Neural cell (in vitro differentiated cells): Measurements from ENCODE around the gene VASH1. TPM values are rescaled to one million over a fixed set of nuclear protein-coding genes. Genes with fewer than 3 reads are reported as not detected.

Experiments
- H2AFZ ChIP-seq: fragments of 200-600, 300-800 bp; sonication (generic), shearing (Covaris generic); 2 replicates; pipeline ENCODE4 v1.6.0; 2014; ENCODE audit warnings: low read depth, mild to moderate bottlenecking, antibody characterized with exemption, low read length, moderate library complexity
- H3F3A ChIP-seq: fragments of 200-600 bp; shearing (Covaris generic); 2 replicates; pipeline ENCODE4 v1.6.1; 2016; ENCODE audit warnings: mild to moderate bottlenecking, moderate library complexity, mixed read lengths, antibody characterized with exemption, low read length; ENCODE audit not compliant: insufficient read depth, poor library complexity, severe bottlenecking
- H3K27ac ChIP-seq: fragments of 200-600, 300-800 bp; sonication (generic), shearing (Covaris generic); 2 replicates; pipeline ENCODE4 v1.5.1; 2014; ENCODE audit warnings: mild to moderate bottlenecking, low read length, moderate library complexity
- H3K27me3 ChIP-seq: fragments of 300-800, 200-600 bp; sonication (generic), shearing (Covaris generic); 2 replicates; pipeline ENCODE4 v1.6.0; 2014; ENCODE audit warnings: mild to moderate bottlenecking, low read depth, low read length, moderate library complexity; ENCODE audit not compliant: insufficient read depth
- H3K36me3 ChIP-seq: fragments of 300-800, 200-600 bp; sonication (generic), shearing (Covaris generic); 2 replicates; pipeline ENCODE4 v1.5.1; 2014; ENCODE audit warnings: mild to moderate bottlenecking, antibody characterized with exemption, low read length, moderate library complexity; ENCODE audit not compliant: insufficient read depth
- H3K4me2 ChIP-seq: fragments of 300-800, 200-600 bp; sonication (generic), shearing (Covaris generic); 2 replicates; pipeline ENCODE4 v1.6.0; 2014; ENCODE audit warnings: mild to moderate bottlenecking, low read length
- H3K4me3 ChIP-seq: fragments of 300-800, 200-600 bp; sonication (generic), shearing (Covaris generic); 2 replicates; pipeline ENCODE4 v1.5.1; 2014; ENCODE audit warnings: mild to moderate bottlenecking, low read length, moderate library complexity
- H3K79me2 ChIP-seq: fragments of 200-600 bp; shearing (Covaris generic); replicated peaks from 2 replicates; pipeline ENCODE4 v1.6.0; 2014; ENCODE audit warnings: mild to moderate bottlenecking, low read length, moderate library complexity; ENCODE audit not compliant: insufficient read depth
- H3K9ac ChIP-seq: fragments of 300-800, 200-600 bp; sonication (generic), shearing (Covaris generic); 2 replicates; pipeline ENCODE4 v1.6.1; 2016; ENCODE audit warnings: mild to moderate bottlenecking, low read length, mixed read lengths
- H3K9me2 ChIP-seq: fragments of 200-600 bp; shearing (Covaris generic); 2 replicates; pipeline ENCODE4 v1.6.1; 2016; ENCODE audit warnings: mild to moderate bottlenecking, low read length, mixed read lengths; ENCODE audit not compliant: insufficient read depth
- H3K9me3 ChIP-seq: fragments of 200-600, 300-800 bp; sonication (generic), shearing (Covaris generic); 2 replicates; pipeline ENCODE4 v1.6.1; 2016; ENCODE audit warnings: mild to moderate bottlenecking, mixed run types, low read length, moderate library complexity, mixed read lengths
- H4K20me1 ChIP-seq: fragments of 200-600 bp; shearing (Covaris generic); 2 replicates; pipeline ENCODE4 v1.6.1; 2016; ENCODE audit warnings: mild to moderate bottlenecking, mixed run types; ENCODE audit not compliant: insufficient read depth
- EP300 ChIP-seq: fragments of 450-650 bp; conservative IDR thresholded peaks from 2 replicates; pipeline ENCODE4 v1.6.1; 2014; ENCODE audit warnings: antibody characterized with exemption, mild to moderate bottlenecking, moderate library complexity; ENCODE audit not compliant: poor library complexity, severe bottlenecking
- EZH2 ChIP-seq: fragments of 200-600, 300-800 bp; shearing (Covaris generic), sonication (generic); IDR thresholded peaks from 2 replicates; pipeline ENCODE4 v1.6.1; 2014; ENCODE audit warnings: antibody characterized with exemption, low read length, borderline replicate concordance, mild to moderate bottlenecking; ENCODE audit not compliant: insufficient read depth, poor library complexity, severe bottlenecking
- MXI1 ChIP-seq: fragments of 450-650 bp; conservative IDR thresholded peaks from 2 replicates; pipeline ENCODE4 v1.6.1; 2014; ENCODE audit warnings: antibody characterized with exemption, mild to moderate bottlenecking; ENCODE audit not compliant: poor library complexity, severe bottlenecking
- POLR2AphosphoS5 ChIP-seq: IDR thresholded peaks from 2 replicates; pipeline ENCODE4 v1.6.1; 2012
- RAD21 ChIP-seq: fragments of 450-650 bp; conservative IDR thresholded peaks from 2 replicates; pipeline ENCODE4 v1.6.1; 2014; ENCODE audit warnings: antibody characterized with exemption, mild to moderate bottlenecking, moderate library complexity
- SMC3 ChIP-seq: fragments of 450-650 bp; conservative IDR thresholded peaks from 2 replicates; pipeline ENCODE4 v1.6.1; 2014; ENCODE audit warnings: antibody characterized with exemption, mild to moderate bottlenecking, moderate library complexity; ENCODE audit not compliant: poor library complexity
- TAF1 ChIP-seq: IDR thresholded peaks from 2 replicates; pipeline ENCODE4 v1.6.1; 2012; ENCODE audit warnings: low read depth
- polyA plus RNA-seq: library from polyadenylated mRNA; depleted of rRNA; stranded (reverse); fragments of >200 nt; gene quantifications from 2 replicates; pipeline ENCODE4 v1.2.3, GENCODE V29; 2014
- TF ChIP-seq, protein P1 (sequence below): IDR thresholded peaks from 2 replicates; pipeline ENCODE4 v1.6.1; 2012; ENCODE audit warnings: borderline replicate concordance
- TF ChIP-seq, protein P2 (sequence below): fragments of 450-650 bp; IDR thresholded peaks from 2 replicates; pipeline ENCODE4 v1.5.1; 2014; ENCODE audit warnings: antibody characterized with exemption, mild to moderate bottlenecking, moderate library complexity; ENCODE audit not compliant: poor library complexity, severe bottlenecking

VASH1 gene
- polyA plus RNA-seq, 1 donor from 2014 or later: 26.8 TPM

DNA sequence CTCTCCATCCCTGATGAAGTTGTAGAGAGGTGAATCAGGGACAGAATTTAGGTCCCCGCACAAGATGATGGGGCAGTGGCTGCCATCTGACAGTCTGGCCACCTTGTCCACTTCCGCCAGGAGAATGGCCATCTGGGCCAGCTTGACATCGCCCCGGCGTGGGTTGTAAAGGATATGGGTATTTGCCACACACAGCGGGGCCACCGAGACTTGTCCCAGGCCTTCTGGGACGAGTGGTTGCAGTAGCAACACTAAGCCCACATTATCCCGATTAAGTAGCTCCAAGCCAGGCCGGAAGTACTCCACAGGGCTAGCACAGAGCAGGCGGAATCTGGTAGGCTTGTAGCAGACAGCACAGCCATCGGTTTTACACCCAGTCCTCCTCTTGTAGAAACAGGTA is 45.2 kb downstream of the VASH1 start:
- H3K27ac ChIP-seq: no peak overlapping the region

DNA sequence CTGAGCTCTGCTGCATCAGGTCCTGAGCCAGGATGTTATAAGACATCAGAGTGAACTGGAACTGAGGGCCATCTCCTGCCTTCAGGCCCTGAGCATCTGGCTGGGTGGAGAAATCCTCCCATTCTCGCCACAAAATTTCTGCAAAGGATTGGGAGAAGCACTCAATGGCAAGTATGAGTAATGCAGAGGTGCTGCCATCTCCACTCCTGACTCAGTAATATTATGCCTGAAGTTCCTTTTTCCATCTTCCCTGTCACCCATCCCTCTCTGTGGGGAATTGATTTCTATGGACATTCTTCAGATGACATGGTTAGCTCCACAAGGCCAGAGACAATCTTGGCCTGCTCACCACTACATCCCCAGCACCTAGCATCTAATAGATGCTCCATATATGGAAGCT is 46.7 kb downstream of the VASH1 start:
- H4K20me1 ChIP-seq: no peaks in the 10 kb centered on the region
- H3K9ac ChIP-seq: no peak overlapping the region
- no peak overlapping the region for H3K4me3 ChIP-seq
- H2AFZ ChIP-seq: no peak overlapping the region
- no peaks in the 10 kb centered on the region for H3K9me2 ChIP-seq
- H3K36me3 ChIP-seq: peaks cover 8% of the 10 kb centered on the region
- H3K27ac ChIP-seq: no peak overlapping the region
- H3K4me2 ChIP-seq: no peak overlapping the region
- no peak for TF ChIP-seq EZH2
- TF ChIP-seq TAF1: no peak
- no peak for TF ChIP-seq SMC3
- no peak for TF ChIP-seq EP300
- no peak for TF ChIP-seq RAD21
- no peaks in the 10 kb centered on the region for H3F3A ChIP-seq
- H3K27me3 ChIP-seq: no peaks in the 10 kb centered on the region
- no peaks in the 10 kb centered on the region for H3K9me3 ChIP-seq
- H3K79me2 ChIP-seq: no peaks in the 10 kb centered on the region

More for the DNA sequence above, 45.2 kb downstream of the VASH1 start:
- Histone ChIP-seq H3K9me2 (no peaks in the 10 kb centered on the region), H4K20me1 (no peaks in the 10 kb centered on the region), H3K79me2 (no peaks in the 10 kb centered on the region), H3K36me3 (peaks cover 9% of the 10 kb centered on the region), H2AFZ (no peak overlapping the region), H3K4me3 (no peak overlapping the region), H3K9ac (no peak overlapping the region), H3K9me3 (no peaks in the 10 kb centered on the region), H3K27me3 (no peaks in the 10 kb centered on the region), H3F3A (no peaks in the 10 kb centered on the region), H3K4me2 (no peak overlapping the region)
- no peak for TF ChIP-seq POLR2AphosphoS5
- no peak for TF ChIP-seq RAD21
- TF ChIP-seq MXI1: no peak
- TF ChIP-seq, protein P1, sequence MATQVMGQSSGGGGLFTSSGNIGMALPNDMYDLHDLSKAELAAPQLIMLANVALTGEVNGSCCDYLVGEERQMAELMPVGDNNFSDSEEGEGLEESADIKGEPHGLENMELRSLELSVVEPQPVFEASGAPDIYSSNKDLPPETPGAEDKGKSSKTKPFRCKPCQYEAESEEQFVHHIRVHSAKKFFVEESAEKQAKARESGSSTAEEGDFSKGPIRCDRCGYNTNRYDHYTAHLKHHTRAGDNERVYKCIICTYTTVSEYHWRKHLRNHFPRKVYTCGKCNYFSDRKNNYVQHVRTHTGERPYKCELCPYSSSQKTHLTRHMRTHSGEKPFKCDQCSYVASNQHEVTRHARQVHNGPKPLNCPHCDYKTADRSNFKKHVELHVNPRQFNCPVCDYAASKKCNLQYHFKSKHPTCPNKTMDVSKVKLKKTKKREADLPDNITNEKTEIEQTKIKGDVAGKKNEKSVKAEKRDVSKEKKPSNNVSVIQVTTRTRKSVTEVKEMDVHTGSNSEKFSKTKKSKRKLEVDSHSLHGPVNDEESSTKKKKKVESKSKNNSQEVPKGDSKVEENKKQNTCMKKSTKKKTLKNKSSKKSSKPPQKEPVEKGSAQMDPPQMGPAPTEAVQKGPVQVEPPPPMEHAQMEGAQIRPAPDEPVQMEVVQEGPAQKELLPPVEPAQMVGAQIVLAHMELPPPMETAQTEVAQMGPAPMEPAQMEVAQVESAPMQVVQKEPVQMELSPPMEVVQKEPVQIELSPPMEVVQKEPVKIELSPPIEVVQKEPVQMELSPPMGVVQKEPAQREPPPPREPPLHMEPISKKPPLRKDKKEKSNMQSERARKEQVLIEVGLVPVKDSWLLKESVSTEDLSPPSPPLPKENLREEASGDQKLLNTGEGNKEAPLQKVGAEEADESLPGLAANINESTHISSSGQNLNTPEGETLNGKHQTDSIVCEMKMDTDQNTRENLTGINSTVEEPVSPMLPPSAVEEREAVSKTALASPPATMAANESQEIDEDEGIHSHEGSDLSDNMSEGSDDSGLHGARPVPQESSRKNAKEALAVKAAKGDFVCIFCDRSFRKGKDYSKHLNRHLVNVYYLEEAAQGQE: no peak
- TF ChIP-seq TAF1: no peak
- no peak for TF ChIP-seq SMC3
- TF ChIP-seq, protein P2, sequence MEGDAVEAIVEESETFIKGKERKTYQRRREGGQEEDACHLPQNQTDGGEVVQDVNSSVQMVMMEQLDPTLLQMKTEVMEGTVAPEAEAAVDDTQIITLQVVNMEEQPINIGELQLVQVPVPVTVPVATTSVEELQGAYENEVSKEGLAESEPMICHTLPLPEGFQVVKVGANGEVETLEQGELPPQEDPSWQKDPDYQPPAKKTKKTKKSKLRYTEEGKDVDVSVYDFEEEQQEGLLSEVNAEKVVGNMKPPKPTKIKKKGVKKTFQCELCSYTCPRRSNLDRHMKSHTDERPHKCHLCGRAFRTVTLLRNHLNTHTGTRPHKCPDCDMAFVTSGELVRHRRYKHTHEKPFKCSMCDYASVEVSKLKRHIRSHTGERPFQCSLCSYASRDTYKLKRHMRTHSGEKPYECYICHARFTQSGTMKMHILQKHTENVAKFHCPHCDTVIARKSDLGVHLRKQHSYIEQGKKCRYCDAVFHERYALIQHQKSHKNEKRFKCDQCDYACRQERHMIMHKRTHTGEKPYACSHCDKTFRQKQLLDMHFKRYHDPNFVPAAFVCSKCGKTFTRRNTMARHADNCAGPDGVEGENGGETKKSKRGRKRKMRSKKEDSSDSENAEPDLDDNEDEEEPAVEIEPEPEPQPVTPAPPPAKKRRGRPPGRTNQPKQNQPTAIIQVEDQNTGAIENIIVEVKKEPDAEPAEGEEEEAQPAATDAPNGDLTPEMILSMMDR: no peak
- TF ChIP-seq EP300: no peak
- no peak for TF ChIP-seq EZH2

DNA sequence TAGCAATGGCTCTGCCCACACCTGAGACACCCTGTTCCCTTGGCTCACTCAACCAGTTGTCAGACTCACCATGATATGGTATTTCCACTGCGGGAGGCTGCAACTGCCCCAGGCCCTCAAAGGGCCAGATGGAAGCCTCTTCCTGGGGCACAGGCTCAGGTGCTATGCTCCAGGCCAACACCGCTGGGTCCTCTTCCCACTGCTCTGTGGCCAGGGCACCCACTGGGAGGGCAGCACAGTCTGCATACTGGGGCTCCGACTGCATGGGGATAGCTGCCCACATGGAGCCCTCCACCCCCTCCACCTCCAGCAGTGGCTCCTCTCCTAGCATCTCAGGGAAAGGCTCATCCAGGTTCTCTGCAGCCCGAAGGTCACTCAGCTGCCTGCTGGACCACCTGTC is 47.7 kb downstream of the VASH1 start:
- no peaks in the 10 kb centered on the region for H3K9me2 ChIP-seq
- H3K27ac ChIP-seq: no peak overlapping the region
- H3K36me3 ChIP-seq: no peaks in the 10 kb centered on the region
- no peaks in the 10 kb centered on the region for H3F3A ChIP-seq
- TF ChIP-seq EZH2: no peak
- no peak for TF ChIP-seq POLR2AphosphoS5
- no peak for TF ChIP-seq SMC3
- no peak overlapping the region for H2AFZ ChIP-seq
- no peaks in the 10 kb centered on the region for H3K27me3 ChIP-seq
- H3K79me2 ChIP-seq: no peaks in the 10 kb centered on the region
- no peak overlapping the region for H3K4me3 ChIP-seq
- no peak overlapping the region for H3K9ac ChIP-seq
- H4K20me1 ChIP-seq: no peaks in the 10 kb centered on the region
- H3K4me2 ChIP-seq: no peak overlapping the region
- H3K9me3 ChIP-seq: no peaks in the 10 kb centered on the region
